Measurements from ENCODE around the gene MAPKAP1.
"Not testable (repeated sequence)": the region's sequence is repeated elsewhere in the genome, so short reads cannot be mapped to it uniquely, and the experiment has no call there.

Gene MAPKAP1

DNA sequence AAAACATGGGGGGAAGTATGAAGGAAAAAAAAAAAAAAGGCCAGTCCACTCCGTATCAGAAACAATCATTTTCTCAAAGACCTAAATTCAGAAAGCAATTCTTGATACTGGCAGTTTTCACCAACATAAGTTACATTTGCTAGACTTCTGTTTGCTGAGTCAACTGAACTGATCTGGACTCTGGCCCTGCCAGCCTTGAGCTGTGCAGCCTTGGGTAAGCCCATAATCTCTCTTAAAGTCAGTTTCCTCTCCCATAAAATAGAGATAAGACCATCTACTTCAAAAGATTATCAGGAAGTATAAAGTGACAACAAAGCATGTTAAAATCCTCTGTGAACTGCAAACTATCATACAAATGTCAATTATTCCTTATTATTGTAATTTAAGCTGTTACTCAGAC lies 106.8 kb downstream of the MAPKAP1 start:
- no peak for DNase-seq

GRCh38 chr9:125594223-125594610 lies 112.8 kb downstream of the MAPKAP1 start:
- no peak for DNase-seq

- no peak for DNase-seq
These were observed 113.3 kb downstream of the MAPKAP1 start for GRCh38 chr9:125593581-125594222.

GRCh38 chr9:125591888-125592287 lies 115.1 kb downstream of the MAPKAP1 start:
- DNase-seq, result no peak

DNA sequence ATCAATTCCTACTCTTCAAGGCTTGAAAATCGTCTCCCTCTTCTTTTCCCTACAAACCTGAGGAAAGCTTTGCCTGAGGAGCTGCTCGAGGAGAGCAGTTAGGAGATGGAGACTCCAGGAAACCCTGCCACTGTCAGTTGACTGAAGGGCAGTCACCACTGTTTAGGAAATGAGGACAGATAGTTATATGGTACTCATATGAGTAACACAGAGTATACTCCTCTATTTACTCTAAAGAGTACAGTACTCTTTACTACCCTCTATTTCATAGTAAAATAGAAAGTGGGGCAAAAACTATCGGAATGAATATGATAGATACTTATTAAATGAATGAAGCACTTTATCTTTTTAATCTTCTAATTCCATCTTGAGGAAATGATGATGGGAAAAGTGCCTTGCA lies 115.8 kb downstream of the MAPKAP1 start:
- no peak for DNase-seq

- DNase-seq, result no peak
These were observed 117.7 kb downstream of the MAPKAP1 start for GRCh38 chr9:125589287-125589686.

DNA sequence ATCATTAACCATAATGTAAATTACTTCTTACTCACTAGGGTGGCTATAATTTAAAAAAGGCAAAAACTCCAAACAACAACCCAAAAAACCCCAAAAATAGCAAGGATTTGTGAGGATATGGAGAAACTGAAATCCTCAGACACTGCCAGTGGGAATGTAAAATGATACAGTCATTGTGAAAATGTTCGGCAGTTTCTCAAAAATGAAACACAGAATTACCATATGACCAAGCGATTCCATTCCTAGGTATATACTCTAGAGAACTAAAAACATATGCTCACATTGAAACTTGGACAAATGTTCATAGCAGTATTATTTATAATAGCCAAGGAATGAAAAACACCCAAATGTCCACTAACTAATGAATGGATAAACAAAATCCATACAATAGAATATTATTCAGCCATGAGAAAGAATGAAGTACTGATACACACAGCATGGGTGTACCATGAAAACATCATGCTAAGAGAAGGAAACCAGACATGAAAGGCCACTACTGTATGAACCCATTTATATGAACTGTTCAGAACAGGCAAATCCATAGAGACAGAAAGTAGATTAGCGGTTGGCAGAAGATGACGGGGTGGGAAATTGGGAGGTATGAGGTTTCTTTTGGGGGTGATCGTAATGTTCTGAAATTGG lies 119.1 kb downstream of the MAPKAP1 start:
- no peak for DNase-seq

DNA sequence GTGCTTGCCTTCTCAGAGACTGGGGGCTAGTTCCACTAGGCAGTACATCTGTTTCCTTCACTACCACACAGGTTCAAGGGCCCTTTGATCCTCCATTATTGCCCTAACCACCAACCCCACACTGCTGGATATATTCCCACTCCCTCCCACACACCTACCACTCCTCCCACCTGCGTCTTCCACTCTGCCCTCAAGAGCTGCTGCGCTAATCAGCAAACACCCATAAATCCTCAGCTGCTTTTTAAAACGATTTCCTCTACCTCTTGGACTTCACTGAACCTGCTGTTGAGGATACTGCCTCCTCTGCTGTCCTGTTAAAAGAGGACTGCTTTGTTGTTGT lies 120.9 kb downstream of the MAPKAP1 start:
- no peak for DNase-seq

GRCh38 chr9:125585503-125586171 lies 121.4 kb downstream of the MAPKAP1 start:
- no peak for DNase-seq

- DNase-seq, result no peak
These were observed 126.2 kb downstream of the MAPKAP1 start for GRCh38 chr9:125580701-125581286.

GRCh38 chr9:125579030-125579932 lies 127.7 kb downstream of the MAPKAP1 start:
- DNase-seq, result no peak

- no peak for DNase-seq
These were observed 132.7 kb downstream of the MAPKAP1 start for GRCh38 chr9:125574126-125574877.

GRCh38 chr9:125572461-125572860 lies 134.5 kb downstream of the MAPKAP1 start:
- DNase-seq, result not testable (repeated sequence)

DNA sequence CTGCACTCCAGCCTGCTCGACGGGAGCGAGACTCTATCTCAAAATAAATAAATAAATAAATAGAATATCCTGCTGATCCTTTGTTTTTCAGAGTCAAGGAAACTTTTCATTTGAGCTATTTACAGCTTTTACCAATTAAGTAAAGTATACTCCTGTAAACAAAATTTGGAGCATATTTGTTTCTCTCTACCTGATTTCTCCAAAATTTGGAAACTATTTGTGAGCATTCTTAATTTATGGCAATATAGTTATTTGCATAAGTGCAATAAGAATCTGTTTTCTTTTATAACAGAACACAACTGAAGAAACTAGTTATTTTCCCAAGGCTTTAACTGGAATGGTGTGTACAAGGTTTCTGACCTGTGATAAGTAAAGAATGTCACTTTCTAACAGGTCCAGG lies 135.2 kb downstream of the MAPKAP1 start:
- not testable (repeated sequence) for DNase-seq

DNA sequence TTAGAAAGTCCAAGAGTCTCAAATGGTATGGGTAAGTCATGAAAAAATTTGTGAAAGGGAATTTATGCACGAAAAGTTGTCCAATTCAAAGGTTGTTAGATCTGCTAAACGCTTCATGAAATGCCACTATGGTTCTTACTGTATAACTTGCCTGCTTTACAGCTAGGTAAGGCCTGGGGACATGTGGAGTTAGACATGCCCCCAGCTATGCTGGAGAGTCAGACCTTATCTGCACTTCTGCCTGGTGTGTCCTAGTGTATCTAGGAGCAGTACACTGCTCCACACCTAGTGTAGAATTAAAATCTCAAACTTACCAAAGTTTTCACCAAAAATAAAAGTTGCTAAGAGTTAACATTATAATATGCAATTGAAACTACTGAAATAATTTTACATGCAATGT lies 136.8 kb downstream of the MAPKAP1 start:
- DNase-seq, result no peak

- no peak for DNase-seq
These were observed 138.4 kb downstream of the MAPKAP1 start for GRCh38 chr9:125568621-125569020.

DNA sequence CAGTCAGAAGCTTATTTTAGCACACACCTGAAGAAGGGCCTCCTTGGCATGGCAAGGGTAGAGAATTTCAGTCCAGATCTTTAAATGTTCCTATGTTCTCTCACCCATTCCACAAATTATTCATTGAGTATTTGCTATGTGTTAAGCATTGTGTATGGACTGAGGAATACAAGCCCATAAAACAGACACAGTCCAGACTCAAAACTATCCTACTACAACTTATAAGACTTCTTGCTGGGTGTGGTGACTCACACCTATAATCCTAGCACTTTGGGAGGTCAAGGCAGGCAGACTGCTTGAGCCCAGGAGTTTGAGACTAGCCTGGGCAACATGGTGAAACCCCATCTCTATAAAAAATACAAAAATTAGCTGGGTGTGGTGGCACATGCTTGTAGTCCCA lies 141.0 kb downstream of the MAPKAP1 start:
- not testable (repeated sequence) for DNase-seq

GRCh38 chr9:125565126-125565525 lies 141.9 kb downstream of the MAPKAP1 start:
- no peak for DNase-seq

- no peak for DNase-seq
These were observed 142.4 kb downstream of the MAPKAP1 start for GRCh38 chr9:125564631-125565030.

GRCh38 chr9:125561509-125562148 lies 145.4 kb downstream of the MAPKAP1 start:
- DNase-seq, result no peak

DNA sequence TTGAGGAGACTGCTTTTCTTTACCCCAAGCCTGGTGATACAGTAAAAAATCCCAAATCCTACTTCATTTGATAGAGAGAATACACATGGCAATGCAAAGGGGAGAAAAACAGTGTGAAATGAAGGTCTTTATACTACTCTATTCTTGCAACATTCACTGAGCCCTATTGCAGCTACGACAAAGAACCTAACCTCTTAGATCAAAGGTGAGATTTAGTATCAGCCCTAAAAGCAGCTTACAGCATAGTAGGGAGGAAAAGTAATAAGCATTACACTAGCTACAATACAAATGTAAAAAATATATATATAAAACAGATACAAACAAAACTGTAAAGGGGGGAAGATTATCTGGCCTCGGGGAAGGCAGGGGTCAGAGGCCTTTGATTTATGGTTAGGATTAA lies 147.1 kb downstream of the MAPKAP1 start:
- DNase-seq, result no peak

DNA sequence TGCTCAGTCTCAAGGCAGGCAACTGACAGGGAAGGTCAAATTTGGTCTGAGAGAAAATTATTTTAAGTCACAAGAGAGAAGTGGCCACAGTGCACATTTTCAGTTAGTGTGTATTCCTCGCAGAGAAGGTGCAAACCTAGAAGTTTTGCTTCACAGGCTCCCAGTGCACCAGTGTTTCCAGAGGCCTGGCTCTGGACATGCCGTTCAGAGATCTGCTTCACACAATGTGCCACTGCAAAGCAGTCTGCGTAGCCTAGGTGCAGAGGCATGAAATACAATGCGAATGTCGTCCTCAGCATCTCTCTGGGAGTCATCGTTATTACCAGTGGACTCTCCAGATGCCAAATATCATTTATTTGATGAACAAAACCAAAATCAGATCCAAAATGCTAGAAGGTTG lies 147.8 kb downstream of the MAPKAP1 start:
- no peak for DNase-seq
